Measurements from ENCODE around the gene MGST2.

Gene MGST2

GRCh38 chr4:139736274-139736660 lies 70.6 kb downstream of the MGST2 start:
- no peak for DNase-seq (ENCODE audit: low read depth, low spot score)
- Histone ChIP-seq H3K27ac (no peak overlapping the region), H3K36me3 (ENCODE audit: insufficient read depth, low read length) (no peaks in the 10 kb centered on the region), H3K9ac (ENCODE audit: insufficient read length) (no peak overlapping the region), H3K9me3 (ENCODE audit: low read depth, low read length) (no peaks in the 10 kb centered on the region), H3K4me3 (no peak overlapping the region)
- no peak for TF ChIP-seq FOXP2 (optimal IDR thresholded peaks at IDR 0.05; ENCODE audit: control extremely low read depth, extremely low read length, insufficient read depth)
- TF ChIP-seq EZH2 (IDR thresholded peaks at IDR 0.05) = no peak
- no peak for TF ChIP-seq POLR2AphosphoS5 (IDR thresholded peaks at IDR 0.05; ENCODE audit: borderline replicate concordance, low read depth, low read length)

- H3K9me3 ChIP-seq (ENCODE audit: low read depth, low read length) = no peaks in the 10 kb centered on the region
- no peak overlapping the region for H3K27ac ChIP-seq
- DNase-seq (ENCODE audit: low read depth, low spot score) = no peak
- H3K4me3 ChIP-seq = no peak overlapping the region
- TF ChIP-seq EZH2 (IDR thresholded peaks at IDR 0.05) (no peak), FOXP2 (optimal IDR thresholded peaks at IDR 0.05; ENCODE audit: control extremely low read depth, extremely low read length, insufficient read depth) (no peak), POLR2AphosphoS5 (IDR thresholded peaks at IDR 0.05; ENCODE audit: borderline replicate concordance, low read depth, low read length) (no peak)
- no peaks in the 10 kb centered on the region for H3K36me3 ChIP-seq (ENCODE audit: insufficient read depth, low read length)
- no peak overlapping the region for H3K9ac ChIP-seq (ENCODE audit: insufficient read length)
These were observed 71.0 kb downstream of the MGST2 start for GRCh38 chr4:139736661-139737060.

- DNase-seq (ENCODE audit: low read depth, low spot score) = no peak
- TF ChIP-seq POLR2AphosphoS5 (IDR thresholded peaks at IDR 0.05; ENCODE audit: borderline replicate concordance, low read depth, low read length) (no peak), EZH2 (IDR thresholded peaks at IDR 0.05) (no peak), FOXP2 (optimal IDR thresholded peaks at IDR 0.05; ENCODE audit: control extremely low read depth, extremely low read length, insufficient read depth) (no peak)
- Histone ChIP-seq H3K27ac (no peak overlapping the region), H3K9ac (ENCODE audit: insufficient read length) (no peak overlapping the region), H3K9me3 (ENCODE audit: low read depth, low read length) (no peaks in the 10 kb centered on the region), H3K4me3 (no peak overlapping the region), H3K36me3 (ENCODE audit: insufficient read depth, low read length) (no peaks in the 10 kb centered on the region)
These were observed 73.4 kb downstream of the MGST2 start for GRCh38 chr4:139738846-139739613.

- TF ChIP-seq EZH2 (IDR thresholded peaks at IDR 0.05) = no peak
- TF ChIP-seq POLR2AphosphoS5 (IDR thresholded peaks at IDR 0.05; ENCODE audit: borderline replicate concordance, low read depth, low read length) = no peak
- TF ChIP-seq FOXP2 (optimal IDR thresholded peaks at IDR 0.05; ENCODE audit: control extremely low read depth, extremely low read length, insufficient read depth) = no peak
- Histone ChIP-seq H3K4me3 (no peak overlapping the region), H3K27ac (peak overlapping the region; percentile 40; the same call in 1 of the 2 replicates), H3K9ac (ENCODE audit: insufficient read length) (no peak overlapping the region), H3K9me3 (ENCODE audit: low read depth, low read length) (no peaks in the 10 kb centered on the region), H3K36me3 (ENCODE audit: insufficient read depth, low read length) (no peaks in the 10 kb centered on the region)
- no peak for DNase-seq (ENCODE audit: low read depth, low spot score)
These were observed 74.5 kb downstream of the MGST2 start for GRCh38 chr4:139740121-139740520.

GRCh38 chr4:139740531-139741041 lies 75.0 kb downstream of the MGST2 start:
- peak overlapping the region; percentile 46; the same call in 1 of the 2 replicates for H3K27ac ChIP-seq
- no peak overlapping the region for H3K4me3 ChIP-seq
- DNase-seq (ENCODE audit: low read depth, low spot score) = no peak
- H3K36me3 ChIP-seq (ENCODE audit: insufficient read depth, low read length) = no peaks in the 10 kb centered on the region
- H3K9me3 ChIP-seq (ENCODE audit: low read depth, low read length) = no peaks in the 10 kb centered on the region
- no peak overlapping the region for H3K9ac ChIP-seq (ENCODE audit: insufficient read length)
- TF ChIP-seq FOXP2 (optimal IDR thresholded peaks at IDR 0.05; ENCODE audit: control extremely low read depth, extremely low read length, insufficient read depth) (no peak), POLR2AphosphoS5 (IDR thresholded peaks at IDR 0.05; ENCODE audit: borderline replicate concordance, low read depth, low read length) (no peak), EZH2 (IDR thresholded peaks at IDR 0.05) (no peak)

GRCh38 chr4:139743027-139743426 lies 77.4 kb downstream of the MGST2 start:
- no peaks in the 10 kb centered on the region for H3K36me3 ChIP-seq (ENCODE audit: insufficient read depth, low read length)
- no peaks in the 10 kb centered on the region for H3K9me3 ChIP-seq (ENCODE audit: low read depth, low read length)
- no peak overlapping the region for H3K4me3 ChIP-seq
- no peak overlapping the region for H3K27ac ChIP-seq
- TF ChIP-seq FOXP2 (optimal IDR thresholded peaks at IDR 0.05; ENCODE audit: control extremely low read depth, extremely low read length, insufficient read depth) = no peak
- no peak for TF ChIP-seq POLR2AphosphoS5 (IDR thresholded peaks at IDR 0.05; ENCODE audit: borderline replicate concordance, low read depth, low read length)
- TF ChIP-seq EZH2 (IDR thresholded peaks at IDR 0.05) = no peak
- DNase-seq (ENCODE audit: low read depth, low spot score) = no peak
- no peak overlapping the region for H3K9ac ChIP-seq (ENCODE audit: insufficient read length)

GRCh38 chr4:139744232-139744631 lies 78.6 kb downstream of the MGST2 start:
- DNase-seq (ENCODE audit: low read depth, low spot score) = no peak
- H3K9me3 ChIP-seq (ENCODE audit: low read depth, low read length) = no peaks in the 10 kb centered on the region
- no peak overlapping the region for H3K27ac ChIP-seq
- no peak overlapping the region for H3K9ac ChIP-seq (ENCODE audit: insufficient read length)
- TF ChIP-seq FOXP2 (optimal IDR thresholded peaks at IDR 0.05; ENCODE audit: control extremely low read depth, extremely low read length, insufficient read depth) (no peak), POLR2AphosphoS5 (IDR thresholded peaks at IDR 0.05; ENCODE audit: borderline replicate concordance, low read depth, low read length) (no peak), EZH2 (IDR thresholded peaks at IDR 0.05) (no peak)
- no peak overlapping the region for H3K4me3 ChIP-seq
- no peaks in the 10 kb centered on the region for H3K36me3 ChIP-seq (ENCODE audit: insufficient read depth, low read length)

- DNase-seq (ENCODE audit: low read depth, low spot score) = no peak
- TF ChIP-seq EZH2 (IDR thresholded peaks at IDR 0.05) = no peak
- TF ChIP-seq POLR2AphosphoS5 (IDR thresholded peaks at IDR 0.05; ENCODE audit: borderline replicate concordance, low read depth, low read length) = no peak
- no peak for TF ChIP-seq FOXP2 (optimal IDR thresholded peaks at IDR 0.05; ENCODE audit: control extremely low read depth, extremely low read length, insufficient read depth)
- no peak overlapping the region for H3K9ac ChIP-seq (ENCODE audit: insufficient read length)
- H3K36me3 ChIP-seq (ENCODE audit: insufficient read depth, low read length) = no peaks in the 10 kb centered on the region
- H3K4me3 ChIP-seq = no peak overlapping the region
- no peak overlapping the region for H3K27ac ChIP-seq
- H3K9me3 ChIP-seq (ENCODE audit: low read depth, low read length) = no peaks in the 10 kb centered on the region
These were observed 79.6 kb downstream of the MGST2 start for GRCh38 chr4:139745111-139745639.
